HAP-1 (cell line): ENCODE results near the gene HNRNPM.
"Not testable (repeated sequence)": the region's sequence is repeated elsewhere in the genome, so short reads cannot be mapped to it uniquely, and the experiment has no call there.

Source experiments
- DNase-seq, 2 experiments: peaks; one replicate each; pipeline ENCODE4 v3.0.0-alpha.2; 2016 to 2020; ENCODE audit warnings: low spot score in 2 of 2
- H3K27me3 ChIP-seq: fragments of 250-450 bp; sonication (Bioruptor Pico); 2 replicates; pipeline ENCODE4 v1.5.1; 2020; ENCODE audit warnings: low read depth, mild to moderate bottlenecking, moderate library complexity
- H3K36me3 ChIP-seq: fragments of 250-450 bp; sonication (Bioruptor Pico); replicated peaks from 2 replicates; pipeline ENCODE4 v1.5.1; 2020; ENCODE audit warnings: mild to moderate bottlenecking
- H3K4me1 ChIP-seq: fragments of 250-450 bp; sonication (Bioruptor Pico); 2 replicates; pipeline ENCODE4 v1.5.1; 2020; ENCODE audit warnings: mild to moderate bottlenecking
- H3K4me3 ChIP-seq: fragments of 250-450 bp; sonication (Bioruptor Pico); 2 replicates; pipeline ENCODE4 v1.5.1; 2020; ENCODE audit warnings: mild to moderate bottlenecking, moderate library complexity
- H3K9me3 ChIP-seq: fragments of 250-450 bp; sonication (Bioruptor Pico); 2 replicates; pipeline ENCODE4 v1.5.1; 2020; ENCODE audit warnings: mild to moderate bottlenecking, moderate library complexity
- in situ Hi-C: fragments of 300-500 bp; cut with MboI; formaldehyde crosslinking; loops from 3 replicates; pipeline ENCODE4 v1.14.3; 2020; ENCODE audit warnings: low sequenced_read_pairs, inconsistent platforms, mixed read lengths

Gene HNRNPM

GRCh38 chr19:8444677-8445487 lies at the start of gene HNRNPM:
HNRNPM (plus strand) TSS chr19:8444975; CDS start chr19:8444999, 24 bp downstream.
- Histone ChIP-seq H3K36me3 (peaks cover 25% of the 10 kb centered on the region), H3K27me3 (no peaks in the 10 kb centered on the region), H3K9me3 (no peaks in the 10 kb centered on the region), H3K4me3 (peak within 1 kb of the TSS; percentile 98), H3K4me1 (peaks cover 25% of the 10 kb centered on the region)
- peak; percentile 96 to 100 for DNase-seq
- in situ Hi-C loops = no loop called here

GRCh38 chr19:8395621-8396082 lies 49.1 kb upstream of the HNRNPM start:
- Histone ChIP-seq H3K4me3 (no peak overlapping the region), H3K4me1 (peaks cover 7% of the 10 kb centered on the region), H3K27me3 (no peaks in the 10 kb centered on the region), H3K9me3 (no peaks in the 10 kb centered on the region), H3K36me3 (no peaks in the 10 kb centered on the region)
- no peak for DNase-seq
- in situ Hi-C loops = no loop called here

GRCh38 chr19:8396185-8396562 lies 48.6 kb upstream of the HNRNPM start:
- no peaks in the 10 kb centered on the region for H3K36me3 ChIP-seq
- H3K9me3 ChIP-seq = no peaks in the 10 kb centered on the region
- H3K4me3 ChIP-seq = no peak overlapping the region
- H3K27me3 ChIP-seq = no peaks in the 10 kb centered on the region
- peaks cover 3% of the 10 kb centered on the region for H3K4me1 ChIP-seq
- in situ Hi-C loops = no loop called here
- no peak for DNase-seq

GRCh38 chr19:8396563-8397203 lies 48.1 kb upstream of the HNRNPM start:
- H3K4me1 ChIP-seq = no peaks in the 10 kb centered on the region
- H3K27me3 ChIP-seq = no peaks in the 10 kb centered on the region
- no peaks in the 10 kb centered on the region for H3K9me3 ChIP-seq
- no peak overlapping the region for H3K4me3 ChIP-seq
- DNase-seq = peak; percentile 79 to 93
- H3K36me3 ChIP-seq = no peaks in the 10 kb centered on the region
- in situ Hi-C loops = no loop called here

- no peaks in the 10 kb centered on the region for H3K9me3 ChIP-seq
- no peaks in the 10 kb centered on the region for H3K27me3 ChIP-seq
- H3K4me3 ChIP-seq = no peak overlapping the region
- H3K36me3 ChIP-seq = no peaks in the 10 kb centered on the region
- no peaks in the 10 kb centered on the region for H3K4me1 ChIP-seq
- DNase-seq = no peak
- in situ Hi-C loops = no loop called here
Observed at GRCh38 chr19:8397271-8397670, 47.5 kb upstream of the HNRNPM start.

GRCh38 chr19:8397746-8398310 lies 46.9 kb upstream of the HNRNPM start:
- H3K4me1 ChIP-seq = no peaks in the 10 kb centered on the region
- in situ Hi-C loops = no loop called here

GRCh38 chr19:8398311-8398771 lies 46.4 kb upstream of the HNRNPM start:
- peaks cover 6% of the 10 kb centered on the region for H3K36me3 ChIP-seq

More at GRCh38 chr19:8397746-8398310, 46.9 kb upstream of the HNRNPM start:
- no peaks in the 10 kb centered on the region for H3K9me3 ChIP-seq
- H3K36me3 ChIP-seq = peaks cover 1% of the 10 kb centered on the region; the same call in 1 of the 2 replicates
- H3K27me3 ChIP-seq = no peaks in the 10 kb centered on the region
- DNase-seq = no peak
- no peak overlapping the region for H3K4me3 ChIP-seq

GRCh38 chr19:8399681-8400188 lies 45.0 kb upstream of the HNRNPM start:
- peaks cover 8% of the 10 kb centered on the region for H3K36me3 ChIP-seq
- no peaks in the 10 kb centered on the region for H3K4me1 ChIP-seq
- H3K4me3 ChIP-seq = no peak overlapping the region
- in situ Hi-C loops = no loop called here
- H3K9me3 ChIP-seq = no peaks in the 10 kb centered on the region
- DNase-seq = no peak
- H3K27me3 ChIP-seq = no peaks in the 10 kb centered on the region

More at GRCh38 chr19:8398311-8398771, 46.4 kb upstream of the HNRNPM start:
- no peak for DNase-seq
- Histone ChIP-seq H3K9me3 (no peaks in the 10 kb centered on the region), H3K4me3 (no peak overlapping the region), H3K27me3 (no peaks in the 10 kb centered on the region), H3K4me1 (no peaks in the 10 kb centered on the region)
- in situ Hi-C loops = no loop called here

GRCh38 chr19:8401981-8402411 lies 42.8 kb upstream of the HNRNPM start:
- in situ Hi-C loops = no loop called here
- Histone ChIP-seq H3K36me3 (peaks cover 14% of the 10 kb centered on the region), H3K27me3 (no peaks in the 10 kb centered on the region), H3K9me3 (no peaks in the 10 kb centered on the region), H3K4me1 (no peaks in the 10 kb centered on the region), H3K4me3 (no peak overlapping the region)
- no peak for DNase-seq

GRCh38 chr19:8403098-8403819 lies 41.5 kb upstream of the HNRNPM start:
- Histone ChIP-seq H3K4me3 (no peak overlapping the region), H3K36me3 (peaks cover 14% of the 10 kb centered on the region), H3K27me3 (no peaks in the 10 kb centered on the region), H3K4me1 (no peaks in the 10 kb centered on the region), H3K9me3 (no peaks in the 10 kb centered on the region)
- in situ Hi-C loops = no loop called here
- DNase-seq = no peak

- H3K27me3 ChIP-seq = no peaks in the 10 kb centered on the region
- in situ Hi-C loops = no loop called here
- no peak for DNase-seq
- H3K4me1 ChIP-seq = no peaks in the 10 kb centered on the region
- peaks cover 14% of the 10 kb centered on the region for H3K36me3 ChIP-seq
- H3K4me3 ChIP-seq = no peak overlapping the region
- no peaks in the 10 kb centered on the region for H3K9me3 ChIP-seq
Observed at GRCh38 chr19:8403820-8404109, 41.0 kb upstream of the HNRNPM start.

GRCh38 chr19:8404391-8405151 lies 40.2 kb upstream of the HNRNPM start:
- Histone ChIP-seq H3K36me3 (peaks cover 14% of the 10 kb centered on the region), H3K9me3 (no peaks in the 10 kb centered on the region), H3K27me3 (no peaks in the 10 kb centered on the region), H3K4me3 (no peak overlapping the region), H3K4me1 (no peaks in the 10 kb centered on the region)
- DNase-seq = no peak
- in situ Hi-C loops = no loop called here

GRCh38 chr19:8410718-8411117 lies 34.1 kb upstream of the HNRNPM start:
- in situ Hi-C loops, H3K27me3 ChIP-seq, DNase-seq, H3K9me3 ChIP-seq, H3K36me3 ChIP-seq, H3K4me3 ChIP-seq: not testable (repeated sequence)
- H3K4me1 ChIP-seq = peaks cover 15% of the 10 kb centered on the region
